Endodermal cell (in vitro differentiated cells): ENCODE results near the gene CDH13. TPM values are rescaled to one million over a fixed set of nuclear protein-coding genes. Genes with fewer than 3 reads are reported as not detected.

ENCODE experiments used
- DNase-seq: peaks from one replicate; pipeline ENCODE4 v3.0.0-alpha.2; 2017
- H3K27ac ChIP-seq: 2 replicates; pipeline ENCODE4 v1.5.1; 2013; ENCODE audit warnings: mild to moderate bottlenecking, low read depth, low read length, moderate library complexity
- H3K27me3 ChIP-seq: 2 replicates; pipeline ENCODE4 v1.6.1; 2013; ENCODE audit warnings: mild to moderate bottlenecking, low read length, moderate library complexity; ENCODE audit not compliant: insufficient read depth, control insufficient read depth, poor library complexity, severe bottlenecking
- H3K36me3 ChIP-seq: 2 replicates; pipeline ENCODE4 v1.7.0; 2013; ENCODE audit warnings: mild to moderate bottlenecking, low read length, moderate library complexity; ENCODE audit not compliant: control insufficient read depth, insufficient read depth
- H3K4me1 ChIP-seq: one replicate; pipeline ENCODE4 v1.7.0; 2013; ENCODE audit warnings: low read length; ENCODE audit not compliant: control insufficient read depth, insufficient read depth
- H3K4me3 ChIP-seq: 2 replicates; pipeline ENCODE4 v1.5.1; 2013; ENCODE audit warnings: mild to moderate bottlenecking, low read length, moderate library complexity
- H3K9ac ChIP-seq: 2 replicates; pipeline ENCODE4 v1.6.1; 2013; ENCODE audit warnings: mild to moderate bottlenecking, low read length, moderate library complexity; ENCODE audit not compliant: poor library complexity, severe bottlenecking; ENCODE audit errors: extremely low read depth
- H3K9me3 ChIP-seq: 2 replicates; pipeline ENCODE4 v1.6.1; 2013; ENCODE audit warnings: mild to moderate bottlenecking, low read length, moderate library complexity; ENCODE audit not compliant: control insufficient read depth
- H3K27ac Mint-ChIP-seq: 2 replicates; pipeline ENCODE4 v1.8.0; 2020; ENCODE audit warnings: mixed read lengths
- H3K27me3 Mint-ChIP-seq: 2 replicates; pipeline ENCODE4 v1.8.0; 2021; ENCODE audit warnings: mild to moderate bottlenecking, mixed read lengths; ENCODE audit not compliant: insufficient read depth
- H3K36me3 Mint-ChIP-seq: 2 replicates; pipeline ENCODE4 v1.8.0; 2020; ENCODE audit warnings: low read depth, mixed read lengths
- H3K4me1 Mint-ChIP-seq: 2 replicates; pipeline ENCODE4 v1.8.0; 2020; ENCODE audit warnings: mixed read lengths
- H3K4me3 Mint-ChIP-seq: 2 replicates; pipeline ENCODE4 v1.8.0; 2020; ENCODE audit warnings: mild to moderate bottlenecking, moderate library complexity, mixed read lengths
- H3K9me3 Mint-ChIP-seq: 2 replicates; pipeline ENCODE4 v1.8.0; 2020; ENCODE audit warnings: mild to moderate bottlenecking, mixed read lengths
- WGBS, 2 experiments: methylation state at CpG; one replicate each; pipeline versions ENCODE4 v1.1.5 to v1.1.7; 2013; ENCODE audit warnings: missing lambda C conversion rate in 2 of 2, mixed read lengths in 1 of 2; ENCODE audit not compliant: insufficient coverage in 1 of 2, insufficient read length in 1 of 2; 5-methylcytosine and 5-hydroxymethylcytosine counted together
- total RNA-seq, 2 donors: library from RNA; stranded (reverse); fragmentation: NEBNext Ultra II Directional in 1 of 2; extraction: Animal tissue kit (Norgen Biotek cat#: 25700) in 1 of 2; gene quantifications; 2 replicates in 1 of 2; 3 replicates in 1 of 2; pipeline ENCODE4 v1.2.1, GENCODE V29; 2021
- TF ChIP-seq, protein P1 (sequence below): fragments of 200-600 bp; sonication (generic); conservative IDR thresholded peaks from 2 replicates; pipeline ENCODE4 v1.5.0; 2021; ENCODE audit warnings: antibody characterized with exemption, mild to moderate bottlenecking

The CDH13 gene
- total RNA-seq, 2 donors from 2014 or later = 0.86 to 1.8 TPM

- Histone ChIP-seq H3K4me3 (no peak overlapping the region), H3K36me3 (no peaks in the 10 kb centered on the region), H3K27me3 (no peaks in the 10 kb centered on the region), H3K4me1 (no peaks in the 10 kb centered on the region), H3K27ac (no peak overlapping the region), H3K9me3 (no peaks in the 10 kb centered on the region), H3K9ac (no peak overlapping the region)
- WGBS, 2 experiments = 72 to 73% methylated on average over 3 of the region's 3 CpGs
- Mint-ChIP-seq H3K4me3 (no peak overlapping the region), H3K4me1 (no peaks in the 10 kb centered on the region), H3K9me3 (no peaks in the 10 kb centered on the region), H3K27me3 (no peaks in the 10 kb centered on the region), H3K27ac (no peak overlapping the region), H3K36me3 (no peaks in the 10 kb centered on the region)
- DNase-seq = no peak
- TF ChIP-seq, protein P1, sequence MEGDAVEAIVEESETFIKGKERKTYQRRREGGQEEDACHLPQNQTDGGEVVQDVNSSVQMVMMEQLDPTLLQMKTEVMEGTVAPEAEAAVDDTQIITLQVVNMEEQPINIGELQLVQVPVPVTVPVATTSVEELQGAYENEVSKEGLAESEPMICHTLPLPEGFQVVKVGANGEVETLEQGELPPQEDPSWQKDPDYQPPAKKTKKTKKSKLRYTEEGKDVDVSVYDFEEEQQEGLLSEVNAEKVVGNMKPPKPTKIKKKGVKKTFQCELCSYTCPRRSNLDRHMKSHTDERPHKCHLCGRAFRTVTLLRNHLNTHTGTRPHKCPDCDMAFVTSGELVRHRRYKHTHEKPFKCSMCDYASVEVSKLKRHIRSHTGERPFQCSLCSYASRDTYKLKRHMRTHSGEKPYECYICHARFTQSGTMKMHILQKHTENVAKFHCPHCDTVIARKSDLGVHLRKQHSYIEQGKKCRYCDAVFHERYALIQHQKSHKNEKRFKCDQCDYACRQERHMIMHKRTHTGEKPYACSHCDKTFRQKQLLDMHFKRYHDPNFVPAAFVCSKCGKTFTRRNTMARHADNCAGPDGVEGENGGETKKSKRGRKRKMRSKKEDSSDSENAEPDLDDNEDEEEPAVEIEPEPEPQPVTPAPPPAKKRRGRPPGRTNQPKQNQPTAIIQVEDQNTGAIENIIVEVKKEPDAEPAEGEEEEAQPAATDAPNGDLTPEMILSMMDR = no peak
Measured at GRCh38 chr16:83187405-83187804, 560.6 kb downstream of the CDH13 start.

GRCh38 chr16:83196796-83197195, 570.0 kb downstream of the CDH13 start:
- no peaks in the 10 kb centered on the region for H3K4me1 Mint-ChIP-seq
- 78 to 83% methylated on average over 1 to 3 of the region's 3 CpGs for WGBS, 2 experiments
- H3K9me3 Mint-ChIP-seq = no peaks in the 10 kb centered on the region

GRCh38 chr16:83197450-83197849, 570.7 kb downstream of the CDH13 start:
- no peak overlapping the region for H3K27ac ChIP-seq
- no peak overlapping the region for H3K4me3 ChIP-seq
- WGBS, 2 experiments = 80 to 96% methylated on average over 1 to 4 of the region's 5 CpGs
- H3K27me3 ChIP-seq = no peaks in the 10 kb centered on the region
- TF ChIP-seq, protein P1 = no peak
- H3K4me3 Mint-ChIP-seq = no peak overlapping the region
- peaks cover 4% of the 10 kb centered on the region for H3K27me3 Mint-ChIP-seq
- no peaks in the 10 kb centered on the region for H3K36me3 Mint-ChIP-seq
- no peak for DNase-seq
- H3K4me1 ChIP-seq = no peaks in the 10 kb centered on the region
- H3K9me3 Mint-ChIP-seq = no peaks in the 10 kb centered on the region
- H3K9me3 ChIP-seq = no peaks in the 10 kb centered on the region
- H3K36me3 ChIP-seq = no peaks in the 10 kb centered on the region
- H3K4me1 Mint-ChIP-seq = no peaks in the 10 kb centered on the region
- no peak overlapping the region for H3K9ac ChIP-seq
- no peak overlapping the region for H3K27ac Mint-ChIP-seq

More at GRCh38 chr16:83196796-83197195, 570.0 kb downstream of the CDH13 start:
- no peak overlapping the region for H3K9ac ChIP-seq
- DNase-seq = no peak
- Mint-ChIP-seq H3K36me3 (no peaks in the 10 kb centered on the region), H3K27me3 (peaks cover 4% of the 10 kb centered on the region), H3K27ac (no peak overlapping the region), H3K4me3 (no peak overlapping the region)
- H3K27ac ChIP-seq = no peak overlapping the region
- TF ChIP-seq, protein P1 = no peak
- H3K27me3 ChIP-seq = no peaks in the 10 kb centered on the region
- no peaks in the 10 kb centered on the region for H3K9me3 ChIP-seq
- H3K36me3 ChIP-seq = no peaks in the 10 kb centered on the region
- H3K4me1 ChIP-seq = no peaks in the 10 kb centered on the region
- no peak overlapping the region for H3K4me3 ChIP-seq
